GM12892 (cell line): Measurements from ENCODE around the gene SPTY2D1.

ENCODE experiments used
- POLR2AphosphoS5 ChIP-seq: IDR thresholded peaks from 2 replicates; pipeline ENCODE4 v1.6.1; 2011; ENCODE audit warnings: low read depth, low read length, control low read depth
- TAF1 ChIP-seq: IDR thresholded peaks from 2 replicates; pipeline ENCODE4 v1.6.1; 2011; ENCODE audit warnings: low read depth, mild to moderate bottlenecking, control low read depth, low read length, borderline replicate concordance

GRCh38 chr11:18612394-18612793 lies 21.7 kb downstream of the SPTY2D1 start:
- TF ChIP-seq TAF1 = no peak
- TF ChIP-seq POLR2AphosphoS5 = no peak
